Epidermal melanocyte (primary cell): ENCODE measurements around the gene PRR4.

Experiments used
- DNase-seq: peaks from one replicate; pipeline ENCODE4 v3.0.0; 2011; ENCODE audit warnings: low spot score; ENCODE audit not compliant: insufficient read length

PRR4 gene, protein sequence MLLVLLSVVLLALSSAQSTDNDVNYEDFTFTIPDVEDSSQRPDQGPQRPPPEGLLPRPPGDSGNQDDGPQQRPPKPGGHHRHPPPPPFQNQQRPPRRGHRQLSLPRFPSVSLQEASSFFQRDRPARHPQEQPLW

DNA sequence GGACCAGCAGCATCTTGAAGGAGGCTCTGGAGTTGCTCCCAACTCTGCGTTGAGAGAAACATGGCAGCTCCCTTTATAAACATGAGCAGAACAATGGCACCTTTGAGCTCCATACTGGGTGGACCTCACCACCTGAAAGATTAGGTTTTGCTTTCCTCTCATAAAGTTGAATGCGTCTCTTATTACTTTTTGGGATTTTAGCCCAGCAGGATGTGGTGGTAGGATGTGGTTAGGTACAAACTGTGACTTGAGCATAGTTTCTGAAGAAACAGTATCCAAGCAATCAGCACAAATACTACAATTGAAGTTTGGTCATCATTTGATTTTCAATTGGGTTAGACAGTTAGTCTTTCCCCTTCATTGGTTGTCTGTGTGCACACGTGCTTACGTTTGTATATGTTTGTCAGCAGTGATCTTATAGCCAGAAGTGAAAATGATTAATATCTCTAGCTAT is at the start of gene PRR4:
TSS of gene PRR4 (minus strand) at position 51 of the 454 bp plus-strand sequence. CDS start at position 13, 38 bp downstream.
- DNase-seq: no peak

DNA sequence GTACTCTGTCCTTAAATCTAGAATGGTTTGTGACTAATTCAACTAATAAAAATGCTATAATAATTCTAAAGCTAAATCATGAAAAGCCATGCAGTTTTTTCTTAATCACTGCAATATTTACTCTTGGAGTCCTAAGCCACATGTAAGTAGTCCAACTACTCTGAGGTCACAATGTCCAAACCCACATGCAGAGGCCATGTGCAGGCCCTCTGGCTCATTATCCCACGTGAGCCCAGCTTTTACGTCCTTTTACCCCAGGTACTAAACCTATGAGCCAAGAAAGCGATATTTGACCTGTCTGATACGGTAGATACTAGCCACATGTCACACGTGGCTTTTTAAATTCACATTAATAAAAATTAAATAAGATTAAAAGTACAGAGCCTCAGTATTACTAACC is 47.6 kb upstream of the PRR4 start:
- no peak for DNase-seq

DNA sequence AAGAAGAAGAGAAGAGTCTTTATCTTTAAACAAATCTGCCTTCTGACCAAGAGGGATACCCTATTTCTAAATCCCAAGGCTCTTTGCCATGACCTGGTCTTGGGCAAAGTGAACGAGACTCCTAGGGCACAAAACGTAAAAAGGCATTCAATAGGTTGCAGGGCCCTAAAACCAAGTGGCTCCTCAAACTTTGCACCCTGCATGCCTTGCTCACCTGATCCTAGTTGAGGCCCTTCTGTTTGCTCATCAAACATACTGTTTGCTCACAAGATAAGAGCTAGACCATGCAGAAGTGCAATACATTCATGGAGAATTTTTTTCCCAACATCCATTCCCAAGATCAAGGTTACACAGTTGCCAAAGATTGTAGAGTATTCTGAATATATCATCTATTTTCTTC is 42.7 kb upstream of the PRR4 start:
- no peak for DNase-seq

DNA sequence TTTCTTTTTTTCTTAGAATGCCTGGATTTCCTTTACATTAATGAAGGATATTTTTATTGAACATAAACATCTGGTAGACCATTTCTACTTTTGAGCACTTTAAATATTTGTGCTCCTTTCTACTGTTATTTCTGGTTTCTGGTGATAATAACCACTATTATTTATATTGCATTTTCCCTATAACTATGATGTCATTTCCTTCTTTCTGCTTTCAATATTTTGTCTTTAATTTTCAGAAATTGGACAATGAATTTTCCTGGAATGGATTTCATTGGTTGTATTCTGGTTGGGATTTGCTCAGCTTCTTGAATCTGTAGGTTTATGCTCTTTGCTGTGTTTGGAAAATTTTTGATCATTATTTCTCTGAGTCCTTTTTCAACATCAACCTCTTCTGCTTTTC is 40.0 kb upstream of the PRR4 start:
- no peak for DNase-seq

DNA sequence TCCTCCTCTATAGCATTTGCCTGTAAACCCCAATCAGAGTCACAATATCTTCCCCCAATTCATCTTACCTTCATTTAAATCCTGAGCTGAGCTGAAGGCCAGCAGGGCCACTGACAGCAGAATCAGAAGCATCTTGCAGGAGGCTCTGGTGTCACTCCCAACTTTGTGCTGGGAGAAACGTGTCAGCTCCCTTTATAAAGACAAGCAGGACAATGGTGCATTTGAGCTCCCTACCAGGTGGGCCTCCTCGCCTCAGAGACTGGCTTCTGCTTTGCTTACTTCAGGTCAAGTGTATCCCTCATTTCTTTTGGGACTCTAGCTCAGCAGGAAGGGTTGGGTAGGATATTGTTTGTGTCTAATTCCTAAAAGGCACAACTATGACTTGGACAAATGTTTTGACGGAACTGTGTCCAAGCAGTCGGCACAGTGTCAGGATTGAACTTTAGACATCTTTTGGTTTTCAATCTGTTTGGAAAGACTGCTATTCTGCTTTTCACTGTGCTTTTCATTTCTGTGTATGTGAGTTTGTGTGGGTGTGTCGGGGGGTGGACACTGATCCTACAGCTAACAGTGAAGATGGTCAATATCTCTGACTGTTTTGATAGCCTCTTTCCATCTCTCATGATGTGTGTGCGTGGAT is 34.9 kb upstream of the PRR4 start, which contains the start of gene PRH1:
TSS of gene PRH1 (minus strand) at position 170 of the 640 bp plus-strand sequence. CDS start at position 132, 38 bp downstream.
- no peak for DNase-seq

- DNase-seq: no peak
Measured at GRCh38 chr12:10873378-10873777, 24.1 kb upstream of the PRR4 start.

DNA sequence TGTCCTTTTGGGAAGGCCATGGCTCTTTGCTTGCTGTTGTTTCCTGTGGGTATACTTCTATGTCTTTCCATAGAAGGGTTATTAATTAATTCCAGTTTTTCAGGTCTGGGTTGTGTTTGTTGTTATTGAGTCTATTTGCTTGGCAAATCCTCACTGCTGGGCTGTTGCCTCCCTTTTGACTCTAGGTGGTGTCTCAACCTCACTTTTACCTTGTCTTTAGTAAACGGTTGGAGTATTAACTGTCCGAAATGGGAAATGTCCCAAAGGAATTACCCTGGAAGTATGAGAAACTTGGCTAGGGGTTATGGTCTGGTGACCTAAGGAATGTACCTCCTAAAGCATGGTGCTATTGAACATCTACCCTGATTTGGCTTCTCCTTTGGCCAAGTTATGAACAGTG is 18.1 kb upstream of the PRR4 start:
- no peak for DNase-seq

GRCh38 chr12:10863512-10864218 is 14.4 kb upstream of the PRR4 start:
- no peak for DNase-seq

GRCh38 chr12:10861366-10861765 is 12.1 kb upstream of the PRR4 start:
- DNase-seq: no peak

- DNase-seq: no peak
Measured at GRCh38 chr12:10855807-10856206, 6.5 kb upstream of the PRR4 start.

- no peak for DNase-seq
Measured at GRCh38 chr12:10853776-10854175, 4.5 kb upstream of the PRR4 start.

DNA sequence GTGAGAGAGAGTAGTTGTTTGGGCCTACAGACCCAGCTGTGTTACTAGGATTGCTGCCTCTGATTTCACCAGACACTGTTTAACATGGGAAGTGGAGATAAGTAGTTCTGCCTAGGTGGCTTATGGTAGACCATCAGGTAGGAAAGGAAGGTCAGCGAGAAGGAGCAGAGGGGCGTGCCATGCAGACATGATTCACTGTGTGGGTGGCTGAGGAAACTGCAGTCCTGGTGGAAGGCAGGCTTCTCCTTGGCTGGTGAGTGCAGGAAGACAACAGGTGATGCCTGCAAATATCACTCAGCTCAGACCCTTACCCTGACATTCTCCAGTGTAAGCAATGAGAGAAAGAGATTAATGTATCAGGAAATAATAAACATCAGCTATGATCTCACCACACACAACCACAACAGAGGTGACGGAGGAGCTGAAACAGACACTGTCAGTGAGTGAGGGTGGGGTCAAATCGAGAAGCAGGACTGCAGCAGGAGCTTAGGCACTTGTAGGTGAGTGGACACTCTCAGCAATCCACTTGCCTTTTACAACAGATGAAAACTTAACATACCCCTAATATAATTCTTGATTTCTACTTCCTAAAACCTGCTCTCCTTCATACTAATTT is 2.1 kb upstream of the PRR4 start:
- no peak for DNase-seq

GRCh38 chr12:10847744-10848143 is 1.5 kb downstream of the PRR4 start:
- no peak for DNase-seq

DNA sequence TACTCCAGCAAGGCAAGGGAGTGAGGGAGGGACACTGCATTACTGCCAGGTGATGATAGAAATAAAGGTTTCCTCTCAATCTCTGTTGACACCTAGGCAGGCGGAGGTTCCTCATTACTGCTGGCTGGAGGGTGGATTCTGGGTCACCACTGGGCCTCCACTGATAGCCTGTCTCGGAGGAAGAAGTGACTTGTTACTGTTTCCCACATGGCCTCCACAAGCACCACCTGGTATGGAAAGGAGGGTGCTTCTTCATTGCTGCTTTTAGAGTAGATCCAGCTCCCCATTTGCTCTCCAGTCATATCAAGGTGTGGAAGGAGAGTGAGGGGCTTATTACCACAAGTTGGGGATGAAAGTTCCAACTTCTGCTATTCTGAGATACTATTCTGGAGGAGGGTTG is 6.4 kb downstream of the PRR4 start:
- no peak for DNase-seq

DNA sequence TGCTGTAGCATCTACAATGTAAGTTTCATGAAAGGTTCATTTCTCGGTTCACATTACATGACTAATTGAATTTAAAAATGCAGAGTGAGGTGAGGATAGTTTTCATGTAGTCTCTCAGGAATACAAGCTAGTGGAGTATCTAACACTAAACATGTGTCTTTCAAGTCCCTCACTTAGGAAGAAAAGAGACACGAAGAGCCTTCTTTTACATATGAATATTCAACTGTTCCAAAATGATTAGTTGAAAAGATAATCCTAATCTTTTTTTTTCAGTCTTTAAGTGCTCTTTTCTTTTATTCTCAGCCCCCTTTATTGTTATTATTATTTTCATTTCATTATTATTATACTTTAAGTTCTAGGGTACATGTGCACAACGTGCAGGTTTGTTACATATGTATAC is 10.8 kb downstream of the PRR4 start:
- DNase-seq: no peak

- DNase-seq: no peak
Measured at GRCh38 chr12:10829994-10830393, 19.3 kb downstream of the PRR4 start.

- DNase-seq: no peak
Measured at GRCh38 chr12:10826258-10826657, 23.0 kb downstream of the PRR4 start, which contains the start of gene TAS2R10. Gene TAS2R10 (minus strand): TSS chr12:10826358. CDS start chr12:10826269, 89 bp downstream.

DNA sequence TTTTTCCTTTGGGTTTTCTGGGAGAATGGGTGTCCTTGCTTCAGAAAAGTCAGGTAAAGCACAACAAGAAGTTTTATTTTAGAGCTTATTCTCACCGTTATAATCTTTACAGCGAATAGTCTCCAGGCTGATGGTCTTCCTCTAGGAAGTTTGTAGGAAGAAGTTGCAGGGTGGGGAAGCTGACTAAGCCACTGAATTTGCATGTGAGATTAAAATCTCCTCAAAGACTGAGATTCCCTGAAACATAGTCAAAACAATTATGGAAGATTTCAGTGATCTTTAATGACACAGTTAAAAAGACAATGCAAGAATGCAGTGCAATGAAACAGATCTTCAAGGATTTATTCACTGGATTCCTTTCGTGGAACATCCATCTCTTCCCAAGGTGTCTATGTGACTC is 24.3 kb downstream of the PRR4 start:
- no peak for DNase-seq

DNA sequence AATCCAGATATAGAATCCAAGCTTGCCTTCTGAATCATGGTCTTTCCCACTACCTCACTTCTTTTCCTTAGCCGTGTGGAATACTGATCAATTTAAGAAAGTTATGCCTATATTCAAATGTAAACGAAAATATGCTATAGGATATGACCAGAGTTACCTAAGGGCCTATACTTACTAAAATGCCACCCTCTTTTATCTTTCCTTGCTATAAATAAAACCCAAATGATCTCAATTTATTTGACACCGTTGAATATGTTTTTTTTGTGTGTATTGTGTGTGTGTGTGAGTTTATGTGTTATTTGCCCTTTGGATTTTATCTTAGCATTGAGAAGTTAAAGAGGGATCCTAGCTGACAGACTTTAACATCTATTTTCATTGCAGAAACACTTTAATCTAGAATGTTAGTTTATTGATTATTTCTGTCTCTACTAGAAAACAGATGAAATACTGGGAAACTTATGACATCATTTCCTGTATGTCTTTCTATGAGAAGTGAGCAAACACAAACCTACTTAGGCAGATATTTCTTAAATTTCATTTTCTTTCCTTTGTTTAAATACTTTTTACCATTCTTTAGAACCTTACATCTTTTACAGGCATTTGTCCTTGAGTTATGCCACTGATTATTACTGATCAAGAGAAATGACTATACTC is 37.3 kb downstream of the PRR4 start:
- no peak for DNase-seq

DNA sequence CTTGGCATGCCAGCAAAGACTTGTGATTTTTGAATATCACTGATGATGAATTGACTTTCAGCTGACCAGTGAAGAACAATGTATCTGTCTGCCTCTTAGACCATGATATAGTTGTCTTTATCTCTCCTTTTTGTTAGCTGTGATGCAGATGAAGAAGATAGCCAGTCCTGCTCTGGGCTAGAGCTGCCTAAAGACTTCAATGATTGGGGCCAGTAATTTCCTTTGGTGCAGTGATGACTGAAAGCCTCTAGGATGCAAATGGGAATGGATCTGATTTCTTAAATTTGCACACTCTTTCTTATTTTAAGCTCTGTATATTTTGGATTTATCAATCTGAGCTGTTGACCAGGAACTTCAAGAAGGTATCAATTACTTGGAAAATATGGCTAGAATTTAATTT is 39.2 kb downstream of the PRR4 start, which contains the start of gene TAS2R9:
TSS of gene TAS2R9 (minus strand) at position 101 of the 400 bp plus-strand sequence. CDS start at position 8, 93 bp downstream.
- DNase-seq: no peak

DNA sequence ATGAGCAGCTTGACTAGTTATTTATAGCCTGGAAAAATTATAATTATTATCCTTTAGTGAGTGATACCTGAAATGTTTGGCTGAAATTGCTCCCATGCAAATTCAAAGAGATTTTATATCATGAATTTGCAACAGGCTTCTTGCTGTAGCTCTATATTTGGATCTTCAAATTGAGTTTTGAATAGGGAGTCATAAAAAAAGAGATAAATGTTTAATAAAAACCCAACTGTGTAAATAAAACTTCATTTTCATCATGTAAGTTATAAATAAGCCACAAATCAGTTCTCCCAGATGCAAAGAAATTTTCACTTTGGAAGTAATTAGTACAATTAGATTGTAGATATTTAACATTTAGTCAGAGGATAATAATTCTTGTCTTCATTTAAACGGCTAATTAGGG is 42.1 kb downstream of the PRR4 start, which contains the start of gene TAS2R8:
TSS of gene TAS2R8 (minus strand) at position 101 of the 400 bp plus-strand sequence. CDS start 306 bp downstream, outside the sequence.
- no peak for DNase-seq
